HG03439 (cell line): ENCODE measurements around the gene ELL.
A peak's percentile ranks its signal among the peaks of the same experiment; 100 is the strongest.
"Not testable (repeated sequence)": the region's sequence is repeated elsewhere in the genome, so short reads cannot be mapped to it uniquely, and the experiment has no call there.

ENCODE experiments used
- ATAC-seq: cut with Tn5 transposase; IDR thresholded peaks from one replicate; pipeline ENCODE4 v1.9.1; 2021; ENCODE audit warnings: mild to moderate bottlenecking, moderate library complexity; ENCODE audit not compliant: unreplicated experiment

Gene ELL

DNA sequence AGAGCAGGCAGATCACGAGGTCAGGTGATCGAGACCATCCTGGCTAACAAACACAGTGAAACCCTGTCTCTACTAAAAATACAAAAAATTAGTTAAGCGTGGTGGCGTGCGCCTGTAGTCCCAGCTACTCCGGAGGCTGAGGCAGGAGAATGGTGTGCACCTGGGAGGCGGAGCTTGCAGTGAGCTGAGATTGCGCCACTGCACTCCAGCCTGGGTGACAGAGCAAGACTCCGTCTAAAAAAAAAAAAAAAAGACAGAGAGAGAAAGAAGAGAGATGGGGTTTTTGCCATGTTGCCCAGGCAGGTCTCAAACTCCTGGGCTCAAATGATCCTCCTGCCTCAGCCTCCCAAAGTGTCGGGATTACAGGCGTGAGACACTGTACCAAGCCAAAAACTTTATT is 116.1 kb downstream of the ELL start:
- ATAC-seq = not testable (repeated sequence)

- not testable (repeated sequence) for ATAC-seq
These were observed 119.2 kb downstream of the ELL start for GRCh38 chr19:18402455-18403248.

DNA sequence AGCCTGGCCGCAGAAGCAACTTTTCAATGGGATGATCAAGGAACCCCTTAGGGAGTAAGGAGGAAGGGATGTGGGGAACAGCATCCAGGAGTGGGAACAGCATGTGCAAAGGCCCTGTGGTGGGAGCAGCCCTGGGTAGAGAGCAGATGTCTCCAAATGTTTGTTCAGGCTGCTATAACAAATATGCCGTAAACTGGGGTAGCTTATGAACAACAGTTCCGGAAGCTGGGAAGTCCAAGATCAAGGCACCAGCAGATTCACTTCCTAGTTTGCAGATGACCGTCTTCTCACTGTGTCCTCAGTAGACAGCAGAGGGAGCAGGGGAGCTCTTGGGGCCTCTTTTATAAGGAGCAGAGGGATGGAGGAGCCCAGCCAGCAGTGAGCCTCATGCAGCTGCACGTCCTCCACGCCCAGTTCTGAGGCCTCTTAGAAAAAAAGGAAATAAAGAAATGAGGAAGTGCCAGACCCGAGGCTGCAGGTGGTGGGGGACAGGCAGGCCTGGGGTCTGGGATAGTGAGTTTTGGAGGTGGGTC is 120.2 kb downstream of the ELL start:
- ATAC-seq = no peak

DNA sequence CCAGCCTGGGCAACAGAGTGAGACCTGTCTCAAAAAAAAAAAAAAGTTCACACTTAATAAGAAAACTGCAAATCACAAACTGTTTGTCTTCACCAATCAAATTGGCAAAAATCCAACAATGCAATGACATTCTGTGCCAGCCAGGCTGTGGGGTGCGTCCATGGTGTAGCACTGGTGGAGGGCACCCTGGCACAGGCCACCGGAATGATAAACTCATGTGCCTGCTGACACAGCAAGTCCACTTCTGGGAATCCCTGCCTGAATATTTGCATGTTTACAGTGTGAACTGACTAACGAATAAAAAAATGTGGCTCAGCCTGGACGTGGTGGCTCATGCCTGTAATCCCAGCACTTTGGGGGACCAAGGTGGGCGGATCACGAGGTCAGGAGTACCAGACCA is 122.9 kb downstream of the ELL start:
- ATAC-seq = no peak

DNA sequence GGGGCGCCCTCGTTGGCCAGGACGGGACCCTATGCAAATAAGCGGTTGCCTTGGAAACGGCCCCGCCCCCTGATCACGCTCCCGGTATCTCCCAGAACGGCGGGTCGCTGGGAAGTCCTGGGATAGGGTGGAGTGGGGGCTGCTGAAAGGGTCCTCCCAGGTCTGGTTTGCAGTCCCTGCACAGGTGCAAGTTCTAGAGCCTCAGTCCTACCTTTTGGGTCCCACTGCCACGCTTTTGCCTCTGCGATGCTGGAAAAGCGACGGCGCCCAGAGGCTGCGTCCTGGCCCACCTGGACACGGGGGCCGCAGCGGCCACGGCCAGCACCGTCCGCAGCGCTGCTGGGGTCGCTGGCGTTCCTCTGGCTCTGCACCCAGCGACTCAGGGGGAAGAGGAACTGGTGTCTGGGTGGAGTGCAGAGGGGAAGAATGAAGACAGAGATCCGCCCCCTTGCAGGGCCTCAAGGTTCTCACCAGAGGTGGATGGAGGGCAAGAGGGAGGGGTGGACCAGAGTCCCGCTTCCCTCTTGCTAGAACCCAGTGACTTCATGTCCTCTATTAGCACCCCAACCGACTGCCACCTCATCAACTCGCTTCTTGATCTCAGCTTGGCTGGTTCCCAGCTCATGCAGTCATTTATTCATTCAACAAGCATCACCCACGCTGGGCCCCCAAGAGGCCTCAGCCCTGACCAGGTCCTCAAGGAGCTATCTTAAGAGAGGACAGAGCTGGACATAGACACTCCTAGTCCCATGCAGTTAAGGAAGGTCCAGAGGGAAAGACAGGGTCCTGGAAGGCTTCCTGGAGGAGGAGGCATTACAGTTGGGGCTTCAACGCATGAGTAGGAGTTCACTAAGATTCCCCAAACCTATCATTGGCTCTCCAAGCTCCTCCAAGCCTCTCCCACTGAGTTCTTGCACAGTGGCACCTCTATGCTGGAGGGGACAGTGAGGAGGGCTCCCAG is 124.3 kb downstream of the ELL start, which contains the start of gene LRRC25:
Gene LRRC25, minus strand, starts transcription at position 381 of the 961 bp plus-strand sequence. CDS start 659 bp downstream, outside the sequence.
- ATAC-seq = peak; percentile 50

- ATAC-seq = no peak
These were observed 125.2 kb downstream of the ELL start for GRCh38 chr19:18396471-18397241.

DNA sequence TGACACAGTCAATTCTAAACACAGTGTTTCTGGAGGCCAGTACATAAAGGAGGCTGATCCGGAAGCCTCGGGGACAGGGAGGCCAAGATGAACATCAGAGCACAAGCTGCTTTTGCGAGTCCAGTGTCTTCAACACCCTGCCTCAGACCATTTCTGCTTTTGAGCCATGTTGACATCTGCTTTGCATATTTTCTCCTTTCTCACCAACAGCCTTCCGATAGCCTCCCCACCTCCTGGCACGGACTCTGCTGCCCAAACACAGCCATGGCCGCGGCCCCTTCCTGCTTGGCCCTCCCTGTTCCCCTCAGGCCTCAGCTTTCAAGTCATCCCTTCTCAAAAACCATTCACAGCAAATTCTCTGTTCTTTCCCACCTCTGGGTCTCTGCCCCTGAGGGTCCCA is 128.0 kb downstream of the ELL start:
- no peak for ATAC-seq

- ATAC-seq = no peak
These were observed 128.9 kb downstream of the ELL start for GRCh38 chr19:18392926-18393325.
